SK-N-SH (cell line): Measurements from ENCODE around the gene AKAP12. TPM values are rescaled to one million over a fixed set of nuclear protein-coding genes. Genes with fewer than 3 reads are reported as not detected.
A peak's percentile ranks its signal among the peaks of the same experiment; 100 is the strongest.

Source experiments
- CTCF ChIA-PET: fragments of 300-600, 350-600 bp; formaldehyde crosslinking; extraction: SDS; loops from one replicate; lab custom pipeline; 2021; lab: Yijun Ruan, JAX
- POLR2A ChIA-PET: fragments of 350-600 bp; sonication (Branson Sonifier 250); formaldehyde crosslinking; extraction: SDS; loops from one replicate; lab custom pipeline; 2020; ENCODE audit warnings: antibody characterized with exemption, inconsistent platforms; lab: Yijun Ruan, JAX
- DNase-seq: peaks from one replicate; pipeline ENCODE4 v3.0.0; 2012
- H2AFZ ChIP-seq: fragments of 200-600 bp; sonication (generic); 2 replicates; pipeline ENCODE4 v1.8.1; 2016; ENCODE audit warnings: antibody characterized with exemption, mild to moderate bottlenecking, low read depth
- H3F3A ChIP-seq: fragments of 200-600 bp; sonication (generic); replicated peaks from 2 replicates; pipeline ENCODE3; 2016; ENCODE audit warnings: antibody characterized with exemption, mild to moderate bottlenecking; ENCODE audit not compliant: insufficient read depth
- H3K27ac ChIP-seq, 2 experiments: fragments of 200-500 bp in 1 of 2; fragments of 200-600 bp in 1 of 2; sonication (Bioruptor generic) in 1 of 2; sonication (generic), shearing (Covaris generic) in 1 of 2; 2 replicates each; pipeline versions ENCODE4 v1.5.1 to v1.6.1; 2014 to 2016; ENCODE audit warnings: low read depth in 2 of 2, inconsistent platforms in 1 of 2, low read length in 1 of 2, mild to moderate bottlenecking in 1 of 2, mixed read lengths in 1 of 2
- H3K27me3 ChIP-seq: fragments of 200-600 bp; sonication (generic), shearing (Covaris generic); 2 replicates; pipeline ENCODE4 v1.6.1; 2016; ENCODE audit warnings: mixed run types; ENCODE audit not compliant: insufficient read depth
- H3K36me3 ChIP-seq, 2 experiments: fragments of 200-500 bp in 1 of 2; fragments of 200-600 bp in 1 of 2; sonication (Bioruptor generic) in 1 of 2; sonication (generic) in 1 of 2; replicated peaks in 1 of 2; 2 replicates each; pipeline versions ENCODE3 to v1.5.1; 2014 to 2016; ENCODE audit warnings: low read length in 1 of 2, mild to moderate bottlenecking in 1 of 2; ENCODE audit not compliant: insufficient read depth in 2 of 2, control insufficient read depth in 1 of 2
- H3K4me1 ChIP-seq, 2 experiments: fragments of 200-500 bp in 1 of 2; fragments of 200-600 bp in 1 of 2; sonication (Bioruptor generic) in 1 of 2; sonication (generic), shearing (Covaris generic) in 1 of 2; 2 replicates each; pipeline versions ENCODE4 v1.5.1 to v1.6.1; 2014 to 2016; ENCODE audit warnings: low read depth in 1 of 2, low read length in 1 of 2, mixed run types in 1 of 2; ENCODE audit not compliant: insufficient read depth in 2 of 2, control insufficient read depth in 1 of 2
- H3K4me2 ChIP-seq: fragments of 200-600 bp; sonication (generic), shearing (Covaris generic); 2 replicates; pipeline ENCODE4 v1.6.1; 2017; ENCODE audit warnings: mixed run types
- H3K4me3 ChIP-seq, 2 experiments: fragments of 200-500 bp in 1 of 2; fragments of 200-600 bp in 1 of 2; sonication (Bioruptor generic) in 1 of 2; sonication (generic), shearing (Covaris generic) in 1 of 2; 2 replicates each; pipeline versions ENCODE4 v1.5.1 to v1.8.1; 2014 to 2016; ENCODE audit warnings: low read depth in 2 of 2, inconsistent platforms in 1 of 2, low read length in 1 of 2, mild to moderate bottlenecking in 1 of 2, mixed read lengths in 1 of 2, moderate library complexity in 1 of 2
- H3K79me2 ChIP-seq: fragments of 200-600 bp; sonication (generic); 2 replicates; pipeline ENCODE4 v1.8.1; 2017; ENCODE audit warnings: mild to moderate bottlenecking; ENCODE audit not compliant: insufficient read depth
- H3K9ac ChIP-seq: fragments of 200-600 bp; sonication (generic); 2 replicates; pipeline ENCODE4 v1.6.1; 2017; ENCODE audit warnings: mixed run types
- H3K9me2 ChIP-seq: fragments of 200-600 bp; sonication (generic); 2 replicates; pipeline ENCODE4 v1.6.1; 2017; ENCODE audit warnings: mixed run types
- H3K9me3 ChIP-seq: fragments of 200-600 bp; sonication (generic); 2 replicates; pipeline ENCODE4 v1.6.1; 2017; ENCODE audit warnings: mixed run types, mild to moderate bottlenecking, moderate library complexity
- H4K20me1 ChIP-seq: fragments of 200-600 bp; sonication (generic); 2 replicates; pipeline ENCODE4 v1.6.1; 2017; ENCODE audit warnings: mild to moderate bottlenecking, mixed run types; ENCODE audit not compliant: insufficient read depth
- CHD2 ChIP-seq: fragments of 150-350 bp; IDR thresholded peaks from 2 replicates; pipeline ENCODE4 v1.6.1; 2018; ENCODE audit warnings: low read length; ENCODE audit not compliant: partially characterized antibody
- ELF1 ChIP-seq: IDR thresholded peaks from 2 replicates; pipeline ENCODE4 v1.4.0; 2012
- EP300 ChIP-seq, 2 experiments: IDR thresholded peaks; 2 replicates each; pipeline versions ENCODE4 v1.4.0 to v1.6.1; 2012; ENCODE audit warnings: borderline replicate concordance in 1 of 2, low read depth in 1 of 2, low read length in 1 of 2
- EZH2phosphoT487 ChIP-seq: fragments of 200-600 bp; sonication (generic); IDR thresholded peaks from 2 replicates; pipeline ENCODE4 v1.6.1; 2017; ENCODE audit warnings: low read depth, mixed run types, mild to moderate bottlenecking, antibody characterized with exemption, moderate library complexity, borderline replicate concordance
- FOSL2 ChIP-seq: IDR thresholded peaks from 2 replicates; pipeline ENCODE4 v1.4.0; 2012; ENCODE audit warnings: low read depth, mild to moderate bottlenecking, moderate library complexity, borderline replicate concordance
- GATA2 ChIP-seq: sonication (generic); formaldehyde crosslinking; IDR thresholded peaks from 2 replicates; pipeline ENCODE4 v1.5.0; 2020; ENCODE audit warnings: mild to moderate bottlenecking, missing genetic modification reagents
- IRF3 ChIP-seq: fragments of 150-350 bp; IDR thresholded peaks from 2 replicates; pipeline ENCODE4 v1.6.1; 2016; ENCODE audit warnings: mild to moderate bottlenecking, low read depth, low read length
- JUND ChIP-seq: IDR thresholded peaks from 2 replicates; pipeline ENCODE4 v1.4.0; 2012
- MXI1 ChIP-seq: IDR thresholded peaks from 2 replicates; pipeline ENCODE4 v1.6.1; 2012; ENCODE audit warnings: mild to moderate bottlenecking, low read depth, low read length, improper control_type of control experiment
- NRF1 ChIP-seq: IDR thresholded peaks from 2 replicates; pipeline ENCODE4 v1.6.1; 2012; ENCODE audit warnings: low read depth, mild to moderate bottlenecking, low read length
- PBX3 ChIP-seq: IDR thresholded peaks from 2 replicates; pipeline ENCODE4; 2012
- RAD21 ChIP-seq: IDR thresholded peaks from 2 replicates; pipeline ENCODE4 v1.6.1; 2012; ENCODE audit warnings: mild to moderate bottlenecking, low read length
- RCOR1 ChIP-seq: fragments of 150-350 bp; IDR thresholded peaks from 2 replicates; pipeline ENCODE4 v1.6.1; 2017; ENCODE audit warnings: antibody characterized with exemption, low read length
- RFX5 ChIP-seq: IDR thresholded peaks from 2 replicates; pipeline ENCODE4 v1.6.1; 2012; ENCODE audit warnings: mild to moderate bottlenecking, improper control_type of control experiment, low read length
- RXRA ChIP-seq: IDR thresholded peaks from 2 replicates; pipeline ENCODE4 v1.4.0; 2012; ENCODE audit warnings: low read depth, mild to moderate bottlenecking, borderline replicate concordance
- SMC3 ChIP-seq: IDR thresholded peaks from 2 replicates; pipeline ENCODE4 v1.6.1; 2012; ENCODE audit warnings: low read depth, low read length, improper control_type of control experiment
- TAF1 ChIP-seq: IDR thresholded peaks from 2 replicates; pipeline ENCODE4 v1.6.1; 2012; ENCODE audit warnings: low read depth, mild to moderate bottlenecking, low read length, moderate library complexity, borderline replicate concordance
- TCF12 ChIP-seq: IDR thresholded peaks from 2 replicates; pipeline ENCODE4 v1.4.0; 2012
- TEAD4 ChIP-seq: IDR thresholded peaks from 2 replicates; pipeline ENCODE4 v1.4.0; 2012; ENCODE audit warnings: mild to moderate bottlenecking, borderline replicate concordance; ENCODE audit not compliant: insufficient read depth
- YY1 ChIP-seq: IDR thresholded peaks from 2 replicates; pipeline ENCODE4 v1.4.0; 2012; ENCODE audit warnings: low read depth, mild to moderate bottlenecking
- ZBTB33 ChIP-seq: IDR thresholded peaks from 2 replicates; pipeline ENCODE4 v1.4.0; 2012; ENCODE audit warnings: low read depth, borderline replicate concordance
- WGBS: methylation state at CpG from one replicate; pipeline ENCODE4 v1.1.6; 2017; ENCODE audit warnings: low lambda C conversion rate; 5-methylcytosine and 5-hydroxymethylcytosine counted together
- polyA plus RNA-seq, 3 experiments: library from polyadenylated mRNA; depleted of rRNA; stranded (reverse); fragments of >200 nt; gene quantifications; 2 replicates each; pipeline ENCODE4 v1.2.3, GENCODE V29; 2012

Gene AKAP12
- polyA plus RNA-seq, 1 of the 3 experiments (the other 2 are of a cell fraction), result 46.5 TPM

- H3K4me3 ChIP-seq, result no peak overlapping the region
- 94% methylated on average over 2 of the region's 3 CpGs for WGBS
- no peak overlapping the region for H2AFZ ChIP-seq
- H3K36me3 ChIP-seq, result peaks cover 0 to 10% of the 10 kb centered on the region in 2 experiments
- no peaks in the 10 kb centered on the region for H3K9me2 ChIP-seq
- no peaks in the 10 kb centered on the region for H4K20me1 ChIP-seq
- ChIA-PET POLR2A (no interaction called here), CTCF (interaction anchor here (1.3 to 2.6 kb wide), 2 partner anchors 304 to 426 kb away, joined by 6 to 15 read pairs; no protein-coding TSS in a partner anchor)
- peaks cover 36% of the 10 kb centered on the region; the same call in 1 of the 2 replicates for H3K79me2 ChIP-seq
- no peak overlapping the region for H3K4me2 ChIP-seq
- no peaks in the 10 kb centered on the region for H3K9me3 ChIP-seq
- H3K4me1 ChIP-seq, result peaks cover 0 to 3% of the 10 kb centered on the region in 2 experiments; a peak in 2 of 4 replicates
- peaks cover 20% of the 10 kb centered on the region for H3F3A ChIP-seq
- TF ChIP-seq NRF1, result no peak
- no peak for TF ChIP-seq YY1
- no peak for TF ChIP-seq TEAD4
- TF ChIP-seq TAF1, result no peak
- no peak for TF ChIP-seq SMC3
- TF ChIP-seq EZH2phosphoT487, result no peak
- TF ChIP-seq ELF1, result no peak
- DNase-seq, result no peak
- H3K27ac ChIP-seq, result peak overlapping the region; percentile 68 to 83
- no peak overlapping the region for H3K9ac ChIP-seq
- H3K27me3 ChIP-seq, result no peaks in the 10 kb centered on the region
Observed at GRCh38 chr6:151317995-151318365, 78.2 kb downstream of the AKAP12 start.

GRCh38 chr6:151320140-151320539 lies 80.4 kb downstream of the AKAP12 start:
- H3F3A ChIP-seq, result peaks cover 20% of the 10 kb centered on the region
- H3K27me3 ChIP-seq, result no peaks in the 10 kb centered on the region
- no peak overlapping the region for H3K9ac ChIP-seq
- H3K9me3 ChIP-seq, result no peaks in the 10 kb centered on the region
- no peak overlapping the region for H3K4me2 ChIP-seq
- WGBS, result 97% methylated on average over 7 of the region's 7 CpGs
- CTCF ChIA-PET, result interaction anchor here (9.5 kb wide), 1 partner anchor 305 kb away, joined by 371 read pairs; no protein-coding TSS in a partner anchor
- no peak for DNase-seq
- H2AFZ ChIP-seq, result no peak overlapping the region
- no peak for TF ChIP-seq EZH2phosphoT487
- TF ChIP-seq RCOR1, result no peak
- TF ChIP-seq SMC3, result no peak
- no peak for TF ChIP-seq MXI1
- no peak for TF ChIP-seq FOSL2
- no peak for TF ChIP-seq EP300 (IDR thresholded peaks at IDR 0.05; ENCODE audit: borderline replicate concordance in 1 of 2, low read depth in 1 of 2, low read length in 1 of 2)
- TF ChIP-seq PBX3, result no peak
- TF ChIP-seq RFX5, result no peak
- TF ChIP-seq GATA2 (CRISPR knock-in tag), result no peak
- TF ChIP-seq RAD21, result no peak
- no peak for TF ChIP-seq ZBTB33
- no peak for TF ChIP-seq IRF3
- TF ChIP-seq TCF12, result no peak
- TF ChIP-seq CHD2, result no peak
- no peak for TF ChIP-seq TAF1
- TF ChIP-seq JUND, result no peak
- no peak for TF ChIP-seq RXRA
- TF ChIP-seq, all 33 proteins: peak for 0
- Histone ChIP-seq H3K9me2 (no peaks in the 10 kb centered on the region), H3K4me1 (peaks cover 7 to 16% of the 10 kb centered on the region in 2 experiments; a peak in 3 of 4 replicates), H3K79me2 (peaks cover 41% of the 10 kb centered on the region; the same call in 1 of the 2 replicates), H3K27ac (no peak overlapping the region), H3K4me3 (no peak overlapping the region), H4K20me1 (no peaks in the 10 kb centered on the region), H3K36me3 (peaks cover 0 to 10% of the 10 kb centered on the region in 2 experiments)
- POLR2A ChIA-PET, result no interaction called here
